Ecto neural progenitor cell (in vitro differentiated cells): ENCODE measurements around the gene HTR1E.
"Not testable (repeated sequence)": the region's sequence is repeated elsewhere in the genome, so short reads cannot be mapped to it uniquely, and the experiment has no call there.

Experiments used
- DNase-seq: peaks from one replicate; pipeline ENCODE4 v3.0.0-alpha.2; 2018; ENCODE audit warnings: low spot score

Gene HTR1E

DNA sequence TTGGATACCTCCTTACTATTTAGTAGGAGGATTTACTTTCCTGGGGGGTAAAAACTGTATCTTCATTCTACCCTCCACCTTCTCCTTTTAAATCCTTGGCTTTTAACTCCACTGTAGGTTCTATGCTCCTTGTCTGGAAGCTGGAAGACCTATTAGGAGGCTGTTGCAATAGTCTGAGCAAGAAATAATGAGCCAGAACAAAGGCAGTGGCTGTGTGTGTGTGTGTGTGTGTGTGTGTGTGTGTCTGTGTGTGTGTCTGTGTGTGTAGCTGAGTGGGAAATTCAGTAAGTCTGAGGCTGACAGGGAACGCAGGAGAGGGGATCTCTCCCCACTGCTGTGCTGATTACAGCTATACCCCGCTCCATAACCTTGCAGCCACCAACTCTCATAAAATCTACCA is 35.8 kb downstream of the HTR1E start:
- no peak for DNase-seq

DNA sequence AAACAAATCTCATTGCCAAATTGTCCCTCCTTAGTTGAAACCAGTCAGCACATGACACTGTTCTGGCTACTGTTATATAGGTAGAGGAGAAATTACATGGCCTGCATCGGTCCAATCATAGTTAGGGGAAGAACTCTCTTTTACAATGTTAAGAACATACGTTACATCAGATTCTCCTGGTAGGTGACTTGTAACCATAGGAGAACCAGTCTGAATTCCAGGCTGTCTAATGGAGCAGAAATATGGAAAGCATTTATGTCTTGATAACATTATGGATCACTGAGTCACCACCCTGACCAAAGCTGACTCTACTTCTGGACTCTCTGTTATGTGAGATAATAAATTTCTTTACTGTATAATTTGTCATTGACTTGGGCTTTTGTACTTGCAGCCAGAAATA is 40.9 kb downstream of the HTR1E start:
- no peak for DNase-seq

DNA sequence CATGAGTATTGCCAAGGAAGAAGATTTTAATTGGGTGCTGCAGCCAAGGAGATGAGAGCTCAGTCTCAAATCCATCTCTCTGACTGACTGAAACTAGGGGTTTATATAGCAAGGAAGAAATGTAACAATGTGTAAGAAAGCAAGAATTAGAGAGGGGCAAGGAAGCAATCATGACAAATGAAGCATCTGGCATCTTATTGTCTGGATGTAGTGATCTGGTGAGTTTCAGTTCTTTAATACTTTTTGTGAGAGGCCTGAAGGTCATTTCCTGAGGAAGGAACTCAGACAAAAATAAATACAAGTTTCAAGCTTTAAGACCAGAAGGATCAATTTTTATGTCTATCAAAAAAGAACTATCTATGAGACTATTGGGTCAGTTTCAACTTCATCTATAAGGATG is 64.2 kb downstream of the HTR1E start:
- no peak for DNase-seq

- DNase-seq, result not testable (repeated sequence)
Measured at GRCh38 chr6:87002391-87002790, 65.1 kb downstream of the HTR1E start.

GRCh38 chr6:87006541-87006940 is 69.2 kb downstream of the HTR1E start:
- DNase-seq, result not testable (repeated sequence)

GRCh38 chr6:87009581-87009980 is 72.3 kb downstream of the HTR1E start:
- not testable (repeated sequence) for DNase-seq

DNA sequence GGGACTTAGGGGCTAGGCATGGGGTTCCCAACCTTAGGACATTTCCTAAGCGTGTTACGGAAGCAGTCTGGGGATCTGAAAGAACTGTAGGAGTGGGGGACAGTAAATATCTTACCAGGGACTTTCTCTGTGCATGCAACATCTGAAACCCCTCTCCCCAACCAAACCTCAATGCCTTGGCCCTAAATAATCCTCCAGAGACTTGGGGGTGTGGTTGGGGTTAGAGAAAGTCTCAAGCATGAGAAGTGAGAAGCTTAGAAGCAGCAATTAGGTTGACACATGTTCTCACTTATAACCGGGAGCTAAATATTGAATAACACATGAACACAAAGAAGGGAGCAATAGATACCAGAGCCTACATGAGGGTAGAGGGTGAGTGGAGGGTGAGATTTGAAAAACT is 74.7 kb downstream of the HTR1E start:
- no peak for DNase-seq

DNA sequence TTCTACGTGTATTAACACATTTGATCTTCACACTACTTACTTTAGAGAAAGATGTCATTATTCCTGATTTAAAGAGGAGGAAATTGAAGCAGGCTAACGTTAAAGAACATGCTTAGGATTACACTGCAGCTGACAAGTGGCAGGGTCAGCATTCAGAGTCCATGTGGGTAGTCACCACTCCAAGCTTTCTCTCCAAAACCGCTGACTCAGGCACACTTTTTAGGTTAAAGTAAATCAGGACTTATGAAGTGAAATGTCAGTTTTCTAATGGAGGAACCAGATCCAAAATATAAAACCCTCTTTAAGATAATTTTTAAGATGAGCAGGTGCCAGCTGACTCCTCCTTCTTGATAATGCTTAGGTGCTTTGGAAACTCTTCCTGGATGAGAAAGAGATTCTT is 75.4 kb downstream of the HTR1E start:
- DNase-seq, result no peak

DNA sequence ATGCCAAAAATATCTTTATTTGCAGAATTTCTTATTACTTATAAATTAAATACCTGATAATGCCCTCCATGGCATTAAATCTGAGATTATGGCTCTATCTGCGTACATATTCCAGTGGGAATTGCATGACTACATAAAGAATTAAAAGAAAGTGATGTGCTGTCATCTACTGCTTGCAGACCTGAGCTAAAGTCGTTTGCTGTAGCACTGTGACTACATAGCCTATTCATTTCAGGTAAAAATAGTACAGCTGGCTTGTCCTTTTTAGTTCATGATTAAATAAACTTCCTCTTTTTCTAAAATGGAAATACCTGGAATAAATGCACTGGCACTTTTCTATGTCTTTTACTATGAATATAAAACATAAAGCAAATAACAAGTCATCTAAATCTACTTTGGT is 79.4 kb downstream of the HTR1E start:
- no peak for DNase-seq

- DNase-seq, result no peak
Measured at GRCh38 chr6:87027021-87027420, 89.7 kb downstream of the HTR1E start.

- no peak for DNase-seq
Measured at GRCh38 chr6:87029711-87030314, 92.5 kb downstream of the HTR1E start.

DNA sequence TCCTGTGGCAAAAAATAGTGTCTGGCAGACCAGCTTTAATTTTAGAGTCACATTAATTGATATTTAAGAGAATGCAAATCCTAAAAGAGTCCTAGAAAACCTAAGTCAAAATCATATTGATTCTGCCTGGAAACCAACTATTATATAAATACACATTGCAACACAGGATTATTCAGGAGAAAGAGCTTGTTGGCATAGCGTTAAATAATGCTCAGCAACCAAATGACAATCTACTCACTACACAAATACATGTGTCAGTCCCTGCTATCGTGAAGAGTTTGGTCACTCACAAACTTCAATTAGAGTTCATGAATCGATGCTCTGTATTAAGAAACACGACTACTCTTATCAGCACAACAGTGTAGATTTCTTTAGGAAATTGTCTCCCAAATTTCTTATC is 103.4 kb downstream of the HTR1E start:
- no peak for DNase-seq

- no peak for DNase-seq
Measured at GRCh38 chr6:87045521-87046075, 108.3 kb downstream of the HTR1E start.

- DNase-seq, result no peak
Measured at GRCh38 chr6:87049779-87050178, 112.5 kb downstream of the HTR1E start.

DNA sequence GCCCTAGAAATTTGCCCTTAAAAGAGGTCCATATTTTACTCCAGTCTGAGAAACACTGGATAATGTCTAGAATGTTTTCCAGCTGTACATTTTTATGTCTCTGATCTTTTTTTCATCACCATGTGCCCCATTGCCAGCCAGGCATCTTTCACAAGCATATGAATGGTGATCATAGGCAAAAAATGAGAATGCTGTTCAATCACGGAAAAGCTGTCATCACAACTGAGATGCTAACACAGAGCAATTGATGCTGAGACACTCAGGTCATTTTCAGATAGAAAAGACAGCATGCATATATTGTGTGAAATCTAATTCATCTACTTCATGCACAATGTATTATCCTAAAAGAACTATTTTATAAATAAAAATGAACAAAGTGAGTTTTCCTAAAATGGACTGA is 116.0 kb downstream of the HTR1E start:
- DNase-seq, result no peak

GRCh38 chr6:87054143-87054833 is 117.0 kb downstream of the HTR1E start:
- no peak for DNase-seq

- no peak for DNase-seq
Measured at GRCh38 chr6:87059943-87060342, 122.6 kb downstream of the HTR1E start.

- DNase-seq, result no peak
Measured at GRCh38 chr6:87065117-87065516, 127.8 kb downstream of the HTR1E start.
